Right cardiac atrium (tissue), 5 donors: Measurements from ENCODE around the gene ORC3. TPM values are rescaled to one million over a fixed set of nuclear protein-coding genes. Genes with fewer than 3 reads are reported as not detected.
A peak's percentile ranks its signal among the peaks of the same experiment; 100 is the strongest.
"Not testable (repeated sequence)": the region's sequence is repeated elsewhere in the genome, so short reads cannot be mapped to it uniquely, and the experiment has no call there.

Experiments
- ATAC-seq, 2 donors: fragments of 200-7000 bp; cut with Tn5 transposase; one replicate each; pipeline versions ENCODE4 v1.8.0 to v1.9.1; 2020; ENCODE audit warnings: moderate library complexity in 2 of 2, mild to moderate bottlenecking in 1 of 2
- DNase-seq, 3 donors: peaks; one replicate each; pipeline ENCODE4 v3.0.0-alpha.2; 2020
- H3K27ac ChIP-seq: one replicate; pipeline ENCODE4 v1.5.1; 2013; ENCODE audit warnings: mild to moderate bottlenecking, low read length, control low read depth, moderate library complexity
- H3K27me3 ChIP-seq: one replicate; pipeline ENCODE4 v1.6.1; 2013; ENCODE audit not compliant: control insufficient read depth, insufficient read depth
- H3K4me1 ChIP-seq: one replicate; pipeline ENCODE4 v1.6.1; 2013; ENCODE audit warnings: low read length; ENCODE audit not compliant: control insufficient read depth, insufficient read depth
- H3K4me3 ChIP-seq: one replicate; pipeline ENCODE4 v1.5.1; 2013; ENCODE audit warnings: low read length, control low read depth
- H3K9me3 ChIP-seq: one replicate; pipeline ENCODE4 v1.6.1; 2013; ENCODE audit warnings: low read length; ENCODE audit not compliant: control insufficient read depth
- WGBS: extraction: QIAGEN DNeasy Blood & Tissue Kit; methylation state at CpG from one replicate; pipeline ENCODE4 v1.1.7; 2013; 5-methylcytosine and 5-hydroxymethylcytosine counted together
- intact Hi-C, 4 donors: fragments of 100-400 bp; cut with DNase I; formaldehyde crosslinking; loops; one replicate each; pipeline versions ENCODE4 v1.11.0 to v1.14.0; 2022 to 2023
- polyA plus RNA-seq: library from polyadenylated mRNA; stranded (reverse); fragments of 200-250 nt; gene quantifications from one replicate; pipeline ENCODE4 v1.2.3, GENCODE V29; 2013
- total RNA-seq, 4 donors: library from RNA; stranded (reverse); fragmentation: NEBNext Ultra II Directional; extraction: Animal tissue kit (Norgen Biotek cat#: 25700); gene quantifications; one replicate each; pipeline ENCODE4 v1.2.1, GENCODE V29; 2021
- donor health status: healthy with polysubstance abuse.
- donor health status: DM: no; HTN: yes; CAD: no.
- donor health status: DM: no; HTN: no; CAD: no.
- donor health status: DM: no; HTN: yes; CAD: no; lungs with severe emphysema.
- donor health status: DM: yes; HTN: yes; CAD: no.

Gene ORC3
- total and polyA plus RNA-seq, 5 donors = 18.4 to 23.2 (median 20.9) TPM

DNA sequence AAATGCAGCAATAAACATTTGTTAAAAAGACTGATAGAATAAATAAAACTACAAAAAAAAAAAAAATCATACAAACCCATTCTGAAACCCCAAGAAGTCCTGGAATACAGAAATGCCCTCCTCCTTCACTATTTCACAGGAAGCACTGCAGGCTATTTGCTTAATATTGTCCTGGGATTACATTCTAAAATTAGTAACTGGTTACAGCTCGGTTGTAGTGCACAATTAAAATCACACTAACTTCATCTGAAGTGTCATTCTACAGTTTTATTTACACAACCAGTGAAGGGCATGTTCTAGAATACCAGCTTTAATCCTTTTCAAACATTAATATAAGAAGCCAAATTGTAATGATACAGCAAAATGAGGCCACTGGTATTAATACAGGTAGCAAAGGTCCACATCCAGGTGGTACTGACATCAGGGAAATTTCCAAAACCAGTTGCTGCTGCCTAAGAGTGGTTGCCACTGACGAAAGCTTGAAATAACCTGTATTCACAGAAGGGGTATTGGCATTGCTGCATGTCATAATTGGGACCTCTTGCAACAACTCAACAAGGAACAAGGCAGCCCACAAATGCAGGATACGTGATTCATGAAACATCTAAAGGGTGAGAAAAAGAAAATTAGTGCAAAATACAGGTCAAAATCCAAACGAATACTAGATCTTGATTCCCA lies 85.2 kb downstream of the ORC3 start:
- no peak overlapping the region for H3K27ac ChIP-seq
- DNase-seq (no peak), ATAC-seq (no peak)
- H3K4me3 ChIP-seq = no peak overlapping the region
- H3K9me3 ChIP-seq = no peaks in the 10 kb centered on the region
- no peaks in the 10 kb centered on the region for H3K4me1 ChIP-seq
- intact Hi-C loops = no loop called here
- WGBS = 56% methylated on average over 4 of the region's 4 CpGs
- H3K27me3 ChIP-seq = no peaks in the 10 kb centered on the region

DNA sequence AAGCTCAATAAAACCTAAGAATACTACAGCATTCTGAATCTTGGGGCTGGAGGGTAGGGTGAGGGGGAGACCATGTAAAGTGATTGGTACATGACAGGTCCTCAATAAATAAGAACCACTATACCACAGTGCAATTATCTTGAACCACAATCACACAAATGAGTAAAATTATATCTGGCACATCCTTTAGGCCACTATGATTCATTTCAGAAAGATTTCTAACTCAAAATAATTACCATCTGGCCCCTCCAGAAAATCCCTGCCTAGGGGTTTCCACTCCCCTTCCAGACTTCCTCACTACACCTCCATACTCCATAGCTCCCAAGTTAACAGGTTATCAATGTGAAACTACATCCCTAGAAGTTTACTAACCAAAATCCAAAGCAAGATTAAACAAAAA lies 92.4 kb downstream of the ORC3 start:
- Histone ChIP-seq H3K4me1 (peaks cover 2% of the 10 kb centered on the region), H3K27ac (no peak overlapping the region), H3K9me3 (no peaks in the 10 kb centered on the region), H3K4me3 (no peak overlapping the region), H3K27me3 (no peaks in the 10 kb centered on the region)
- intact Hi-C loops = no loop called here
- no peak for DNase-seq
- no peak for ATAC-seq

- Histone ChIP-seq H3K27me3 (no peaks in the 10 kb centered on the region), H3K4me1 (peaks cover 4% of the 10 kb centered on the region), H3K27ac (no peak overlapping the region), H3K9me3 (no peaks in the 10 kb centered on the region), H3K4me3 (no peak overlapping the region)
- intact Hi-C loops = no loop called here
- 82% methylated on average over 3 of the region's 3 CpGs for WGBS
- ATAC-seq (no peak), DNase-seq (no peak)
These were observed 94.0 kb downstream of the ORC3 start for GRCh38 chr6:87683890-87684289.

- DNase-seq (no peak), ATAC-seq (peak in 1 of 2 donors; percentile 37)
- intact Hi-C loops = no loop called here
- Histone ChIP-seq H3K4me1 (peaks cover 4% of the 10 kb centered on the region), H3K27ac (no peak overlapping the region), H3K27me3 (no peaks in the 10 kb centered on the region), H3K4me3 (no peak overlapping the region), H3K9me3 (no peaks in the 10 kb centered on the region)
- WGBS = 96% methylated on average over 1 of the region's 1 CpG
These were observed 95.1 kb downstream of the ORC3 start for GRCh38 chr6:87684895-87685654.

GRCh38 chr6:87686636-87687205 lies 96.8 kb downstream of the ORC3 start:
- H3K27me3 ChIP-seq, ATAC-seq, DNase-seq, intact Hi-C loops, H3K27ac ChIP-seq, H3K9me3 ChIP-seq, H3K4me3 ChIP-seq: not testable (repeated sequence)
- 82% methylated on average over 11 of the region's 11 CpGs for WGBS
- peaks cover 12% of the 10 kb centered on the region for H3K4me1 ChIP-seq

- Histone ChIP-seq H3K4me3 (no peak overlapping the region), H3K27me3 (no peaks in the 10 kb centered on the region), H3K9me3 (no peaks in the 10 kb centered on the region), H3K27ac (no peak overlapping the region), H3K4me1 (peaks cover 14% of the 10 kb centered on the region)
- intact Hi-C loops = no loop called here
- DNase-seq = no peak
- ATAC-seq = no peak
- WGBS = 62% methylated on average over 3 of the region's 3 CpGs
These were observed 97.4 kb downstream of the ORC3 start for GRCh38 chr6:87687296-87687695.

- H3K9me3 ChIP-seq, H3K27ac ChIP-seq, DNase-seq, intact Hi-C loops, H3K4me3 ChIP-seq, H3K27me3 ChIP-seq, ATAC-seq: not testable (repeated sequence)
- H3K4me1 ChIP-seq = peaks cover 14% of the 10 kb centered on the region
- 92% methylated on average over 9 of the region's 9 CpGs for WGBS
These were observed 98.0 kb downstream of the ORC3 start for GRCh38 chr6:87687893-87688292.

- intact Hi-C loops = no loop called here
- no peak for DNase-seq
- peaks cover 11% of the 10 kb centered on the region for H3K4me1 ChIP-seq
- ATAC-seq = no peak
- no peaks in the 10 kb centered on the region for H3K27me3 ChIP-seq
- no peak overlapping the region for H3K4me3 ChIP-seq
- no peak overlapping the region for H3K27ac ChIP-seq
- WGBS = 83% methylated on average over 3 of the region's 3 CpGs
- no peaks in the 10 kb centered on the region for H3K9me3 ChIP-seq
These were observed 100.5 kb downstream of the ORC3 start for GRCh38 chr6:87690441-87690840.

- no peak overlapping the region for H3K4me3 ChIP-seq
- H3K4me1 ChIP-seq = peaks cover 14% of the 10 kb centered on the region
- H3K9me3 ChIP-seq = no peaks in the 10 kb centered on the region
- no peak for DNase-seq
- 73% methylated on average over 2 of the region's 2 CpGs for WGBS
- intact Hi-C loops = no loop called here
- no peak for ATAC-seq
- no peak overlapping the region for H3K27ac ChIP-seq
- no peaks in the 10 kb centered on the region for H3K27me3 ChIP-seq
These were observed 102.2 kb downstream of the ORC3 start for GRCh38 chr6:87692086-87692485.

DNA sequence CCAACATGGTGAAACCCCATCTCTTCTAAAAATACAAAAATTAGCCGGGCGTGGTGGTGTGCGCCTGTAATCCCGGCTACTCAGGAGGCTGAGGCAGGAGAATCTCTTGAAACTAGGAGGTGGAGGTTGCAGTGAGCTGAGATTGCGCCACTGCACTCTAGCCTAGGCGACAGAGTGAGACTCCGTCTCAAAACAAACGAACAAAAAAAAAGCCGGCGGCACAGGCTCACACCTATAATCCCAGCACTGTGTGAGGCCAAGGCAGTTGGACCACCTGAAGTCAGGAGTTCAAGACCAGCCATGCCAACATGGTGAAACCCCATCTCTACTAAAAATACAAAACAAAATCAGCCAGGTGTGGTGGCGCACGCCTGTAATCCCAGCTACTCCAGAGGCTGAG lies 106.9 kb downstream of the ORC3 start:
- H3K9me3 ChIP-seq, H3K27me3 ChIP-seq, intact Hi-C loops, ATAC-seq, H3K4me1 ChIP-seq, DNase-seq, H3K4me3 ChIP-seq, H3K27ac ChIP-seq: not testable (repeated sequence)
- WGBS = 95% methylated on average over 12 of the region's 12 CpGs
